OCI-LY3 (cell line): ENCODE data around the gene CRYL1.

Source experiments
- H2AFZ ChIP-seq: fragments of 200-600, 300-600 bp; shearing (Covaris generic); 2 replicates; pipeline ENCODE4 v1.6.0; 2014; ENCODE audit warnings: antibody characterized with exemption, low read depth, low read length
- H3K27ac ChIP-seq: fragments of 200-600, 300-600 bp; sonication (generic); 2 replicates; pipeline ENCODE4 v1.5.1; 2014; ENCODE audit warnings: mild to moderate bottlenecking, low read length, moderate library complexity, mixed read lengths
- H3K27me3 ChIP-seq: fragments of 200-600, 300-600 bp; sonication (generic); 2 replicates; pipeline ENCODE4 v1.6.1; 2014; ENCODE audit warnings: low read depth, low read length, mixed read lengths
- H3K36me3 ChIP-seq: fragments of 200-600, 300-600 bp; sonication (generic); replicated peaks from 2 replicates; pipeline ENCODE3; 2014; ENCODE audit warnings: low read depth, low read length, mixed read lengths
- H3K4me1 ChIP-seq: fragments of 300-600, 200-600 bp; sonication (generic); 2 replicates; pipeline ENCODE4 v1.6.1; 2014; ENCODE audit warnings: low read length, mixed read lengths
- H3K4me2 ChIP-seq: fragments of 200-600, 300-600 bp; sonication (generic); 2 replicates; pipeline ENCODE4 v1.6.1; 2014; ENCODE audit warnings: low read length, mixed read lengths
- H3K4me3 ChIP-seq: fragments of 300-600, 200-600 bp; sonication (generic); 2 replicates; pipeline ENCODE4 v1.5.1; 2014; ENCODE audit warnings: antibody characterized with exemption, mild to moderate bottlenecking, low read length, moderate library complexity
- H3K79me2 ChIP-seq: fragments of 300-600, 200-600 bp; shearing (Covaris generic); 2 replicates; pipeline ENCODE4 v1.6.1; 2014; ENCODE audit warnings: mild to moderate bottlenecking, low read length, mixed read lengths
- H3K9ac ChIP-seq: fragments of 300-600, 200-600 bp; shearing (Covaris generic); 2 replicates; pipeline ENCODE4 v1.6.0; 2014; ENCODE audit warnings: mild to moderate bottlenecking, low read length, moderate library complexity
- H3K9me3 ChIP-seq: fragments of 200-600, 300-600 bp; shearing (Covaris generic); 2 replicates; pipeline ENCODE4 v1.6.1; 2014; ENCODE audit warnings: low read length, mixed read lengths; ENCODE audit not compliant: insufficient read depth
- H4K20me1 ChIP-seq: fragments of 200-600, 300-600 bp; sonication (generic); 2 replicates; pipeline ENCODE4 v1.6.1; 2016; ENCODE audit warnings: low read length, mixed read lengths; ENCODE audit not compliant: insufficient read depth
- EZH2phosphoT487 ChIP-seq: fragments of 200-600 bp; shearing (Covaris generic); IDR thresholded peaks from 2 replicates; pipeline ENCODE4 v1.6.1; 2018; ENCODE audit warnings: antibody characterized with exemption, mixed run types, low read depth
- TF ChIP-seq, protein P1 (sequence below): fragments of 200-600, 300-600 bp; sonication (generic); IDR thresholded peaks from 2 replicates; pipeline ENCODE4 v1.5.1; 2014; ENCODE audit warnings: antibody characterized with exemption, low read length, low read depth

The CRYL1 gene

DNA sequence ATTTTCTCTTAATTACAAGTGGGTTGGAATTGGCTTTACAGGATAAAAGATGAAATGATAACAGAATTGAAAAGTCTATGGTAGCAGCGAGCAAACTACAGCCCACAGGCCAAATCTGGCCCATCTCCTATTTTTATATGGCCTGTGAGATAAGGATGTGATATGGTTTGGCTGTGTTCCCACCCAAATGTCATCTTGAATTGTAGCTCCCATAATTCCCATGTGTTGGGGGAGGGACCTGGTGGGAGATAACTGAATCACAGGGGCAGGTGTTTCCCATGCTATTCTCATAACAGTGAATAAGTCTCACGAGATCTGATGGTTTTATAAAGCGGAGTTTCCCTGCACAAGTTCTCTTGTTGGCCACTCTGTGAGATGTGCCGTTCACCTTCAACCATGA is 19.0 kb downstream of the CRYL1 start:
- Histone ChIP-seq H3K9ac (no peak overlapping the region), H3K4me1 (no peaks in the 10 kb centered on the region), H3K4me2 (no peak overlapping the region), H3K79me2 (no peaks in the 10 kb centered on the region), H3K27me3 (no peaks in the 10 kb centered on the region), H3K4me3 (no peak overlapping the region), H3K27ac (no peak overlapping the region), H2AFZ (no peak overlapping the region), H3K36me3 (no peaks in the 10 kb centered on the region), H3K9me3 (no peaks in the 10 kb centered on the region), H4K20me1 (no peaks in the 10 kb centered on the region)
- TF ChIP-seq EZH2phosphoT487 = no peak
- TF ChIP-seq, protein P1, sequence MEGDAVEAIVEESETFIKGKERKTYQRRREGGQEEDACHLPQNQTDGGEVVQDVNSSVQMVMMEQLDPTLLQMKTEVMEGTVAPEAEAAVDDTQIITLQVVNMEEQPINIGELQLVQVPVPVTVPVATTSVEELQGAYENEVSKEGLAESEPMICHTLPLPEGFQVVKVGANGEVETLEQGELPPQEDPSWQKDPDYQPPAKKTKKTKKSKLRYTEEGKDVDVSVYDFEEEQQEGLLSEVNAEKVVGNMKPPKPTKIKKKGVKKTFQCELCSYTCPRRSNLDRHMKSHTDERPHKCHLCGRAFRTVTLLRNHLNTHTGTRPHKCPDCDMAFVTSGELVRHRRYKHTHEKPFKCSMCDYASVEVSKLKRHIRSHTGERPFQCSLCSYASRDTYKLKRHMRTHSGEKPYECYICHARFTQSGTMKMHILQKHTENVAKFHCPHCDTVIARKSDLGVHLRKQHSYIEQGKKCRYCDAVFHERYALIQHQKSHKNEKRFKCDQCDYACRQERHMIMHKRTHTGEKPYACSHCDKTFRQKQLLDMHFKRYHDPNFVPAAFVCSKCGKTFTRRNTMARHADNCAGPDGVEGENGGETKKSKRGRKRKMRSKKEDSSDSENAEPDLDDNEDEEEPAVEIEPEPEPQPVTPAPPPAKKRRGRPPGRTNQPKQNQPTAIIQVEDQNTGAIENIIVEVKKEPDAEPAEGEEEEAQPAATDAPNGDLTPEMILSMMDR = no peak

DNA sequence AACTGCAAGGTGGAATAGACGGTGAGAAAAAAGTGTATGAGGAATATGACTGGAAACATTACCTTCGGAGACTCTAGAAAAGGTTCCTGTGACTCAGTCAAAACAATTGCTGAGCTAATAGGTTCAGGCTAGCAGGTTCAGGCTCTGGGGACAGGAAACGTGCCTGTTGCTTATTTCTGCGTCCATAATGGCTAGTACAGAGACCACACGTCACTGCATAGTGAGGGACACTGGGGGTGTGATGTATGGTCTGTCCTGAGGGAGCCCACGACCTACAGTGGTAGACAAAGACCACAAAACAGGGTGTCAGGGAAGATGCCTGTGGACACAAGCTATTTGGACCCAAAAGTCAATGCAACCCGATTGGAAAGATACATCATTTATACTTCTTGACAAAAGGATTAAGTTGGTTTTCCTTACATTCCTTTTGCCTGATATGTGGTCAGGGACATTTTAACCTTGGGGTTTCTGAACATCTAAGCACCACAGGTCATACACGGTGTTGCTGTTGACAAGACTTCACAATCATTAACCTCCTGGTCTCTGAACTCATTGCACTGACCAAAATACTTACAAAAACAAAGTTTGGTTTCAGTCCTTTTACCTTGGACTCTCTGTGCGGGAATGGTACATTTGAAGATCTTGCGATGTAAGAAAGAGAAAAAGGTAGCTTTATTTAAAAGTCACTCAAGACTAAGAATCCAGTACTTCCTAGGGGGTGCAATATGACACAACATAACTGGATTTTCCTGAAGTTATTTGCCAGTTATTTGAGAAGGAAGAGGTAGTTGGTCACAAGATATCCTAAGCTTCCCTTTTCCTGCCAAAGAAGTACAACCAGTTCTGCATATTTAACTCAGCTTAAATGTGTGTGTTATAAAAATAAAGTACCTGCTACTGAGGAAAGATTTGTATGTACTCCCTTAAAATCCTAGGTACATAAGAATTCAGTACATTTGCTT is 20.0 kb downstream of the CRYL1 start:
- H3K9ac ChIP-seq = no peak overlapping the region
- no peaks in the 10 kb centered on the region for H3K36me3 ChIP-seq
- no peaks in the 10 kb centered on the region for H3K27me3 ChIP-seq
- H3K4me2 ChIP-seq = no peak overlapping the region
- H4K20me1 ChIP-seq = no peaks in the 10 kb centered on the region
- TF ChIP-seq, protein P1 = no peak
- TF ChIP-seq EZH2phosphoT487 = no peak
- no peak overlapping the region for H3K4me3 ChIP-seq
- H3K79me2 ChIP-seq = no peaks in the 10 kb centered on the region
- no peaks in the 10 kb centered on the region for H3K4me1 ChIP-seq
- H2AFZ ChIP-seq = no peak overlapping the region
- H3K9me3 ChIP-seq = no peaks in the 10 kb centered on the region
- no peak overlapping the region for H3K27ac ChIP-seq

DNA sequence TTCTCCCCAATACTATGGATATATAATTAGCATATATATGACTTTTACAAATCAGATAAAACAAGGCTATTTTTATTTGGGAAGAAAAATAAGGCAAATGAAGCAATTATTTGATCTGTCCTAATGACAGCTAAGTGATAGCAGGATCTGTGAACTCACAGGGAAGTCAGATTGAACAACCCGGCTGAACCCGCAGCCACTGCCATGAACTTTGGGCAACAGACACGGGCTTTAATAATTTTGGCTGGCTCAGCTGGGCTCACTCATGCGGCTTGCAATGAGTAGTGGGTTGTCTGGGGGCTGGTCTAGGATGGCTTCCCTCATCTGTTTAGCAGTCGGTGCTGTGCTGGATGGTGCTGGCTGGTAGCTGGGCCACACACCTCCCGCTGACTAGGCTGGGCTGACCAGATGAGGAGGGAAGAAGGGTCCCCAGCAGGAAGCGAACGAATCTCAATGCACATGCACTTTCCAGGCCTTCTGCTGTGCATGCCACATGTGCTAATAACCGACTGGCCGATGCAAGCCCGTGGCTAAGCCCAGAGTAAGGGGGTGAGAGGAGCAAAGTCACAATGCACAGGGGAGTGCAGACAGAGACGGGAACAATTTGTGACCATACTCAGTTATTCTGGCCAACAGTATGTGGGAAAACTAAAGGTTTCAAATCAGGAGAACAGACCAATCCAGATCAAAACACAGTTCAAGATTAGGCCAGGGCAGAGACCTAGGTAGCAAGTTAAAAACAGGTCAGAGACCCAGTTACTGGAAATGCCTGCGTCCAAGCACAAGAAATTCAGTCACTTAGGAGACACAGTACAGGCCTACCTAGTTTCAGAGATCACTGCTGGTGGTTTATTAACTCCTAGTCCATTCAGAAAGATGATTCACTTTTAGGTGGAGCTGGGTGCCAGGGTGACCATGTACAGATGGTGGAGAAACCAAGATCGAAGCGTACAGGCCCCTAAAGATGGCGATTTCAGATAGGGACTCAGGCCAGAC is 22.3 kb downstream of the CRYL1 start:
- Histone ChIP-seq H3K4me3 (no peak overlapping the region), H3K27me3 (no peaks in the 10 kb centered on the region), H3K79me2 (no peaks in the 10 kb centered on the region), H3K4me1 (no peaks in the 10 kb centered on the region), H3K36me3 (peaks cover 5% of the 10 kb centered on the region), H3K9me3 (peaks cover 9% of the 10 kb centered on the region; the same call in 1 of the 2 replicates), H4K20me1 (no peaks in the 10 kb centered on the region), H3K4me2 (no peak overlapping the region), H3K27ac (no peak overlapping the region), H3K9ac (no peak overlapping the region), H2AFZ (no peak overlapping the region)
- TF ChIP-seq, protein P1 = no peak
- no peak for TF ChIP-seq EZH2phosphoT487
